GM19438 (cell line): ENCODE results near the gene ESRRB.

Experiments
- ATAC-seq: cut with Tn5 transposase; IDR thresholded peaks from one replicate; pipeline ENCODE4 v1.9.1; 2021; ENCODE audit warnings: low read depth; ENCODE audit not compliant: unreplicated experiment

Gene ESRRB

GRCh38 chr14:76439237-76439775 is 63.4 kb downstream of the ESRRB start:
- ATAC-seq, result no peak

DNA sequence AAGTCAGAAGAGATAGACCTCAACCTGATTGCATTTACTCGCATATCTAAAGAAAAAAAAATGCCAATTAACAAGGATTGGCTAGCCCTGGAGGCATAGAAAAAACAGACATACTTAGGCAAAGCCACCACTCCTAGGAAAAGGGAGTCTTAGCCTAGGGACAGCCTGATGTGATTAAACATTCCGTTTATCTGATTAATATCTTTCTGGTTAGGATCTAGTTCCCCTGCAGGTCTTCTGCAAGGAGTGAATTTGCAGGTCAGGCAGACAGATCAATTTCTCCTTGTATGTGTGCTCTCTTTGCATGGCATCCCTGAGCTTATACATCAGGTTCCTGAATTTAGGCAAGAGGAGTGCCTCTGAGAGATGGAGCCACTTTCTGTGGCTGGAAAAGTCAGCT is 70.5 kb downstream of the ESRRB start:
- no peak for ATAC-seq

DNA sequence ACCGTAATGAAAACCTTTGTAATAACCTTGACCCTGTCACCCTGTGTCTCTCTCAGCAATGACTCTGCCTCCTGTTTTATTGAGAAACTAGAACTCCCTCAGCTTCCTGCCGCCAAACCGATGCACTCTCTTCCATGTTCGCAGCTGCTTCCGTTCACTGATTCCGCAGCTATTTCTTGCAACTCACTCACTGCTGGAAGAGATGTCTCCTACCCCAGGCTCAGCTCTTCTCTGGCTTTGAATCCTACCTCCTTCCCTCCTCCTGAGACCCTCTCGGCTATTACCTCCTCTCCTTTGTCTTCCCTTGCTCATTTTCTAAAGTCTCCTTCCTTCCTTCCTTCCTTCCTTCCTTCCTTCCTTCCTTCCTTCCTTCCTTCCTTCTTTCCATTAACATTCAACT is 71.0 kb downstream of the ESRRB start:
- ATAC-seq, result no peak

- ATAC-seq, result no peak
Observed at GRCh38 chr14:76450476-76450875, 74.5 kb downstream of the ESRRB start.

DNA sequence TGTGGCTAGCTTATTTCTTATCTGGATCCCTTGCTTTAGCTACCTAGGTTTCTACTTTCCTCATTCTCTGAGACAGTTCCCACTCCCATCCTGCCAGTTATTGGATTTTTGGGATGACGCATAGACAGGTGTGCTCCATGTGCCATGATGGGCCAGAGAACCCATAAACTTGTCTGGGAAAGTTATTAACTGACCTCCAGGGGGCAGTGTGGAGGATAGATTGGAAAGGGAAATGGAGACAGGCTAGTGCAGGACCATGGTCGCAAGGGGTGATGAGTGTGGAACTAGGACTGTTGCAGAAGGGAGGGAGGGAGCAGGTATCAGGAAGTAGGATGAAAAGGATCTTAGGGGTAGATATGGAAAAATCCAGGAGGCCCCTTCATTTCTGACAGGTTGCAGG is 80.3 kb downstream of the ESRRB start:
- ATAC-seq, result no peak

DNA sequence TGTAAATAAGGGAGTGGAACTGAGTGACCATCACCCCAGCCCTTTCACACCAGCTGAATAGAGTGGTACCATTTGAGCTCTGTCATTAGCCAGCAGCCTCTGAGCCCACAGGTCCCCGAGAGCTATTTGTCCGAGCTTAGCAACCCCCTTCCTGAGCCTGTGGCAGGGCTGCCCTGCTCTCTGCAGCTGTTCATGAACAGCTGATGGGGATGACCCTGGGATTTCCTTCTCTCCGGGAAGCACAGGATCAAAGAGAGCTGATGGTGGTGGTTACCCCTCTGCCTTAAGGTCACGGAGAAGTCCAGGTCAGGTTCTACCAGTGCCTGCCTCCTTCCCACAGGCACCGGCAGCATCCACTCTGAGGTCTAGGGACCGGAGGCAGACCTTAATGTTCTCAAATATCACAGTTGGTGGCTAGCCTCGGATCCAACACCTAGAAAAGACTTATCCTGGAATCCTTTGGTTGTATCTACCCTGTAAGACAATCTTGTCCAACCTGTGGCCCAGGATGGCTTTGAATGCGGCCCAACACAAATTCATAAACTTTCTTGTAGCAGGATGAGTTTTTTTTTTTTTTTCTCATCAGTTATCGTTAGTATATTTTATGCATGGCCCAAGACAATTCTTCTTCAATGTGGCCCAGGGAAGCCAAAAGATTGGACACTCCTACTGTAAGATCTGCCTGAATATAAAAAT is 81.1 kb downstream of the ESRRB start:
- no peak for ATAC-seq

- ATAC-seq, result no peak
Observed at GRCh38 chr14:76457841-76458240, 81.9 kb downstream of the ESRRB start.

- ATAC-seq, result no peak
Observed at GRCh38 chr14:76461886-76462285, 85.9 kb downstream of the ESRRB start.

GRCh38 chr14:76462330-76462729 is 86.4 kb downstream of the ESRRB start:
- no peak for ATAC-seq

GRCh38 chr14:76463105-76463504 is 87.2 kb downstream of the ESRRB start:
- ATAC-seq, result no peak

DNA sequence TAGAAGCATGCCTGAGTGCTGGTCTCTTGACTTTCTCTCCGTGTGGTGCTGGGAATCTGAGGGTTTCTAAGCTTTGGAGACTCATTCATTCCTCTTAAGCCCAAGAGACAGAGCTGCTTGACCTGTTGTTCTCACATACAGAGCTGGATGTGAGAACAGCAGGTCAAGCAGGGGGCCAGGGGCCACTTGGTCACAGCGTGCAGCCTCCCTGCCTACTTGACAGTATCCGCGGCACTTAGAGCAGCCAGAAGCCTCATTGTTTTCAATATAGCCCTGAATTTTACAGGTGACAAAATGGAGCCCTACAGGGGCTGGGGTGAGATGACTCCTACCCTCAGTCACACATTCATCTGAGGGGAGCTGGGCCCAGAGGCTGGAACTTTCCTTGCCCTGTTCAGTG is 88.9 kb downstream of the ESRRB start:
- ATAC-seq, result no peak

- no peak for ATAC-seq
Observed at GRCh38 chr14:76465664-76466063, 89.7 kb downstream of the ESRRB start.

DNA sequence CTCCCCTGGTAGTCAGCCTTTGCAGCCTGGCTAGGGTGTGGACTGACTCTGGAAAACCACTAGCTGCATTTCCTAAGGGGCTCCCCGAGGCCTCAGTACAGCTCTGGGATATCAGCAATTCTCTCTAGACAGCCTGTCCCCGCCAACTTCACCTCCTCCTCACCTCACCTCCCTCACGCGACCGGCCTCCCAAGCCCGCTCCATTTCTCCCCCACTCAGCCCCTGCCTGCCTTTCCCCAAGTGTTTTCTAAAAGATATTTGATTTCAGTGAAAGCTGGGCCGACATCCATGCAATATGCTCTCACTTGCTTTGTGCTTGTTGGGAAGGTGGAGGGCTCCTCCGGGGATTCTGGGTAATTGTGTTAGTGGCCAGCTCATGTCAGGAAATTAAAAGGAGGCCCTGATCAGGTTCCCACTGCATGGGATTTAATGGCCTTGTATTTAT is 91.8 kb downstream of the ESRRB start:
- no peak for ATAC-seq

- no peak for ATAC-seq
Observed at GRCh38 chr14:76472199-76472723, 96.3 kb downstream of the ESRRB start.

DNA sequence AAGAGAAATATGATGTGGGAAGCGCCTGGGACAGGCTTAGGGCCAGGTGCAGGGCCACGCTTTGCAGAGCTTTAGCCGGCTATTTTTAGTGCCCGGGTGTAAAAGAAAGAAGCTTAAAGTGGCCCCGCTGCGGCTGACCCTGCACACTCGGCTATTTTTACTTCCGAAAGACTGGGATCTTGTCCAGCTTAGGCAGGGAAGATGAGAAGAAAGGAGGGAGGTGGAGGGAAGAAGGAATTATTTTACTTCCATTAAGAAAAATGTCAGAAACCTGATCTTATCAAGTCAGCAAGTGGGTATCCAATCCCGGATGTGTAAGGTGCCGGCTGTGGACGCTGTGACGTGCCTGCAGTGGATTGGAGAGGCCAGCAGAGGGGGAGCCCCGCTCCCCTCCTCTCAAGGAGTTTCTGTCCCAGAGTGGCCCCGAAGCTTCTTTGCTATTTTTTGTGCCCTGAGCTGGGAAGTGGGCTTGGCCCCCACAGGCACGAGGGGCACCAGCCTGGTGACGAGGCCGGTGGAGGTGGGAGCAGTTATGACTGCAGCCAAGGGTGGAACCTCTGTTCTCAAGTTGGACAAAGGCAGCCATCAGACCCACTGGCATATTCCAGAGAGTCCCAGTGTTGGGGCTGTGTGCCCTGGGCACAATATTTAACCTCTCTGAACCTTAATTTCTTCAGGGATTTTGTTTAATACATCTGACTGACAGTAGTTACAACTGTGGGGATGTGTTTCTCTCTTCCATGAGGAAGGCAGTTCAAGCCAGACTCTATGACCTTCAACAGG is 97.7 kb downstream of the ESRRB start:
- ATAC-seq, result no peak

DNA sequence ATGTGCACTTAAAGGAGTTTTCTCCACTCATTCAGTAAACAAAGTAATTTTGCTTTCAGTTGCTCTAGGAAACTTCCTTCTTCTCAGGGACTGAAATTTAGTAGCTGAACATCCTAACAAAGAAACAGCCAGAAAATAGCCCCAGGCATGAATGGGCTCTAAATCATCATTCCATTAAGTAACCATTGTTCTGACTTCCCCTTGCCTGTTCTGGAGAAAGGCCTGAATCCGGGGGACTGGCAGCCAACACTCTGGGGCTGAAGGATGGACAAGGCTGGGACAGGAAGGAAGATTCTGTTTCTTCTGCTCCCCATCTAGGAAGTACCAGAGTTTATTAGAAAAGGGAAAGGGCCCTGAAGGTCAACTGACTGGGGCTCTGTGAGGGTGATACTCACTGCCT is 104.5 kb downstream of the ESRRB start:
- no peak for ATAC-seq

- no peak for ATAC-seq
Observed at GRCh38 chr14:76484355-76484754, 108.4 kb downstream of the ESRRB start.

GRCh38 chr14:76486251-76486743 is 110.4 kb downstream of the ESRRB start:
- ATAC-seq, result no peak

GRCh38 chr14:76488551-76488950 is 112.6 kb downstream of the ESRRB start:
- ATAC-seq, result no peak

DNA sequence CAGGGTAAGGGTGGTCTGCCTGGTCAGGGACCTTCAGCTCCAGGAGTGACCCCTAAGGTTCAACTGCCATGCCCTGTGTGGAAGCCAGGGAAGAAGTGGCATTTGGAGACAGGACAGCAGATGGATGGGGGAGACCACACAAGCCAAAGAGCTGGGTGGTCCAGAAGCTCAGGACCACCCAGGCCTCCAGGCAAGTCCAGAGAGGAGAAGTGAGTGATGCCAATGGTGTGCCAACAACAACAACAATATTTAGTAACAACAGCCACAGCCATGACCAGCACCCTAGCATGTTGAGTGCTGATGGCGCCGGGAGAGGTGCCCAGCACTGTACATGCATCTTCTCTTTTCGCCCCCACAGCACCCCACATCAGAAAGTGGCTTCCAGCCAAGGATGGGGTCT is 113.7 kb downstream of the ESRRB start:
- ATAC-seq, result no peak

- no peak for ATAC-seq
Observed at GRCh38 chr14:76490111-76490510, 114.2 kb downstream of the ESRRB start.
